Measurements from ENCODE around the gene KRTAP1-5.
"Not testable (repeated sequence)": the region's sequence is repeated elsewhere in the genome, so short reads cannot be mapped to it uniquely, and the experiment has no call there.

Gene KRTAP1-5

GRCh38 chr17:41046735-41047465 lies 19.9 kb upstream of the KRTAP1-5 start, which contains the start of gene KRTAP2-1:
Gene KRTAP2-1, minus strand, starts transcription at chr17:41047316. Its CDS starts 49 bp downstream, at chr17:41047267.
- DNase-seq, result not testable (repeated sequence)

DNA sequence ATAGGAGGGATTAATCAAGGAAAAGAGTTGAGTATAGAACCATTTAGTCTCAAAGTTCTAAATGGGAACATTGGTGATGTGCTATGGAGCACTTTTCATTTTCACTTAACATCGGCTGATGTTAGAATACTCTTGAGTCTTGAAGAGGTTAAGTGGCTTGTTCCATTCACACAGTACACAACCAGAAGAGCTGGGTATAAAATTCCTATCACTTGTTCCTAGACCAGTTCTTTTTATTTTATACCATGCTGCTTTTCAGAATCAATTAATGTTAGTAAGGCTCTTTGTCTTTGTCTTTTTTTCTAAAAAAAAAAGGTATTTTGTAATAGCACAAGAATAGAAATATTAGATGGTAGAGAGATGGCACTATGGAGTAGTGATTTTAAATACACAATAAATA lies 15.9 kb upstream of the KRTAP1-5 start:
- DNase-seq, result no peak

DNA sequence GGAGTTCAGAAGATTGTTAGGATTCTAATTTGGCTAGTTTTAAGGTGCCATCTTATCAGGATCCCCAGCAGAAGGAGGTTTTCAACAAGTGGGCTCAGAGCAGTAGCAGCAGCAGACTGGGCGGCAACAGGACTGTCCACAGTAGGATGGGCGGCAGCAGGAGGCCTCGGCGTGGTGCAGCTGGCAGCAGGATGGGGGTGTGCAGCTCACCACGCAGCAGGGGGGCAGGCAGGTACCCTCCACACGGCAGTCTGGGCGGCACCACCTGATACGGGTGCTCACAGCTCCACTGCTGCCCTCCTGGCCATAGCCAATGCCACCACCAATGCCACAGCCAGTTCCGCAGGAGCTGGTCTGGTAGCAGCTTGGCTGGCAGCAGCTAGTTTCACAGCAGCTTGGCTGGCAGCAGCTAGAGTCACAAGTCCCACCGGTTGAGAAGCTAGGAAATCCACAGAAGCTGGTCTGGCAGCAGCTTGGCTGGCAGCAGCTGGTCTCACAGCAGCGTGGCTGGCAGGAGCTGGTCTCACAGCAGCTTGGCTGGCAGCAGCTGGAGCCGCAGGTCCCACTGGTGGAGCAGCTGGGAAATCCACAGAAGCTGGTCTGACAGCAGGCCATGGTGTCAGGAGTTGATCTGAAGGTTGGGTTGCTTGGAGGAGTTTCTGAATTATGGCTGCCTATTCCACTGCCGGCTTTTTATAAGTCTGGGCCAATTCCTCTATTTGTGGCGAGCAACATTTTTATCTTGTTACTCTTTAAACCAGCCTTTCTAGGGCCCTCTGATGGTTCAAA lies 14.0 kb upstream of the KRTAP1-5 start, which contains the start of gene KRTAP1-1:
TSS of gene KRTAP1-1 (minus strand) at position 668 of the 789 bp plus-strand sequence. CDS start at position 615, 53 bp downstream.
- not testable (repeated sequence) for DNase-seq

- DNase-seq, result no peak
Observed at GRCh38 chr17:41037853-41038350, 10.9 kb upstream of the KRTAP1-5 start.

DNA sequence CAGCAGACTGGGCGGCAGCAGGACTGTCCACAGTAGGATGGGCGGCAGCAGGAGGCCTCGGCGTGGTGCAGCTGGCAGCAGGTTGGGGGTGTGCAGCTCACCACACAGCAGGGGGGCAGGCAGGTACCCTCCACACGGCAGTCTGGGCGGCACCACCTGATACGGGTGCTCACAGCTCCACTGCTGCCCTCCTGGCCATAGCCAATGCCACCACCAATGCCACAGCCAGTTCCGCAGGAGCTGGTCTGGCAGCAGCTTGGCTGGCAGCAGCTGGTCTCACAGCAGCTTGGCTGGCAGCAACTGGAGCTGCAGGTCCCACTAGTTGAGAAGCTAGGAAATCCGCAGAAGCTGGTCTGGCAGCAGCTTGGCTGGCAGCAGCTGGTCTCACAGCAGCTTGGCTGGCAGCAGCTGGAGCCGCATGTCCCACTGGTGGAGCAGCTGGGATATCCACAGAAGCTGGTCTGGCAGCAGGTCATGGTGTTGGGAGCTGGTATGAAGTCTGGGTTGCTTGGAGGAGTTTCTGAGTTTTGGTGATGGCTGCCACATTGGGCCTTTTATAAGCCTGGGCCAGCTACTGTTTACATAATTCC lies 7.4 kb upstream of the KRTAP1-5 start, which contains the start of gene KRTAP1-3:
TSS of gene KRTAP1-3 (minus strand) at position 529 of the 590 bp plus-strand sequence. CDS start at position 476, 53 bp downstream.
- DNase-seq, result not testable (repeated sequence)

GRCh38 chr17:41029633-41030245 lies 2.7 kb upstream of the KRTAP1-5 start, which contains the start of gene KRTAP1-4:
Gene KRTAP1-4, minus strand, starts transcription at chr17:41030195. Its CDS starts 117 bp downstream, at chr17:41030078.
- DNase-seq, result no peak

DNA sequence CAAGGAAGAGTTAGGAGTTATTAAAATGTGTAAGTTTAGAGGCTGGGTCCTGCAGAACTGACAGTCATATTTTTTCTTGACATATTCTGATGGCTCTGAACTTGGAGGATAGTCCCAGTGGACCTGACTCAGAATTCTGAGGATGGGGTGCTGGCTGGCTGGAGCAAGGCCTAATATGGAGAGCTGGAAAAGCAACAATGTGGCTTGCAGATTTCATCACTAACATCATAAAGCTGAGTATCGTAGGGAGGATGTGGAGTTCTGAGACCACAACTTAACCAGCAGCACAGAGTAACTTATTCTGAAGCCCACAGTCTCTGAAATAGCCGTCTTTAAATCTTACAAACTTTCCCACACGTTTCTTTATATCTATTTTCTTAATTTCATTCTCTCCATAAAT lies 2.3 kb downstream of the KRTAP1-5 start:
- no peak for DNase-seq

DNA sequence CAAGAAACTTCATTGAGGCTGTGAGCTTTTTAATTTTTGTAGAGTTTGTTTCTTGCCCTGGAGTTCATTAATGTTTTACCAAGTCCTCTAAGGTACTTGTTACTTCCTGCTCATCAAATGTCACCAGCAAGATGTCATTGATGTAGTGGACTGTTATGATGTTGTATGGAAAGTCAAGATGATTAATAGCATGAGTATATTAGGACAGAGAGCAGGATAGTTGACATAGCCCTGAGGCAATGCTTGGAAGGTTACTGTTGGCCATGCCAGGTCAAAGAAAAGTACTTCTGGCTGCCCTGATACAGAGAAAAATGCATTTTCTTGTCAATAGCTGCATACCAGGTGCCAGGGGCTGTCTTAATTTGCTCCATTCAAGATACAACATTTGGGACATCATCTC lies 6.7 kb downstream of the KRTAP1-5 start:
- no peak for DNase-seq

DNA sequence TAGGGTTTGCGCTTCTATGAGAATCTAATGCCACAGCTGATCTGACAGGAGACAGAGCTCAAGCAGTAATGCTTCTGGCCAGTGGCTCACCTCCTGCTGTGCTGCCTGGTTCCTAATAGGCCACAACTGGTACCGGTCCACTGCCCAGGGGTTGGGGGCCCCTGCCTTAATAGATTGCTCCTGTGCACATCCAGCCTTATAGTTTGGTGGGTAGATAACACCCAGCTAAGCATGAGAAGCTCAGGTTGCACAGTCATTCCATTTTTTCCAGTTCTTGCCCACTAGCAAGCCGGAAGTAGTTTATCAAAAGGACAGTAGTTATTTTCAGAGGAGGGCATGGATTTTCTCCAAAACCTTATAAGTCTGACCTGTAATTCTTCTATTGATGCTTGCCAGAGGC lies 7.6 kb downstream of the KRTAP1-5 start:
- DNase-seq, result no peak

GRCh38 chr17:41018541-41018940 lies 8.5 kb downstream of the KRTAP1-5 start:
- DNase-seq, result no peak

DNA sequence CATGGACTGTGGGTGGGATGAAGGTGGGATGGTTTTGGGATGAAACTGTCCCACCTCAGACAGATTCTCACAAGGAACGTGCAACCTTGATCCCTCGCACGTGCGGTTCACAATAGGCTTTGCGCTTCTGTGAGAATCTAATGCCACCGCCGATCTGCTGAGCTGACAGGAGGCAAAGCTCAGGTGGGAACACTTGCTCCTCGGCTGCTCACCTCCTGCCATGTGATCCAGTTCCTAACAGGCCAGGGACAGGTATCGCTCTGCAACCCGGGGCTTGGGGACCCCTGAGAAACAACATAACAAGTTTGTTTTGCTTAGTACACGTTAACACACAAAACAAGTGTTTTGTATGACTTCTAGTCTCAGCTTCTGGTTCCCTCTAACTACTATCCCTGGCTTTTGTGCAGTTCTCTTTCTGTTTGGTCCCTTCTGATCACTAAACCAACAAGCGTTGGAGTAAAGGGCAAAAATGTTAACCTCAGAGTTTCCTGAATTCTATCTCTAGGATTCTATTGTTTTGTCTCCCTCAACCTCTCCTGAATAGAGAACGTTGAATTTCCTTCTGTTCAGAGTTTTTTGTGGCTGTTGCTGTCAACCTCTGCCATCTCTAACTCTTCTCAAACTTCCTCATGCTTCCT lies 10.3 kb downstream of the KRTAP1-5 start:
- DNase-seq, result no peak

GRCh38 chr17:41015454-41015853 lies 11.6 kb downstream of the KRTAP1-5 start:
- no peak for DNase-seq

DNA sequence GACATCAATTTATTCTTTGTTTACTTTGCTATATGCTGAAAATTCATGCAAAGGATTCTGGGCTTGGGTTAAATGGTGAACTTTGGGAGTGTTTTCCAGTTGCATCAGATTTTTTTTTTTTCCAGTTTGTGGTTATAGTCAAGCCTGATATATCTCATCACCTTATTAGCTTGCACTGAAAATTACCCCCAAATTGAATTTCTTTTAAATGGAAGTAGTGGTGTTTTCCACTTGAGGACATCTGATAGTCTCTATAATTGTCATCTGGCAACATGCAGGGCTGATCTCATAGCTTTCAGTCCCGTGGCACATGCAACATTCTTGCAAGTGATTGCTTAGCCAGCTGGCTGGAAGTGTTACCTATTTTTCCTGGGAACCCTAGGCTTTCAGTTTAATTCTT lies 13.4 kb downstream of the KRTAP1-5 start:
- no peak for DNase-seq

GRCh38 chr17:41013181-41013580 lies 13.8 kb downstream of the KRTAP1-5 start:
- no peak for DNase-seq

DNA sequence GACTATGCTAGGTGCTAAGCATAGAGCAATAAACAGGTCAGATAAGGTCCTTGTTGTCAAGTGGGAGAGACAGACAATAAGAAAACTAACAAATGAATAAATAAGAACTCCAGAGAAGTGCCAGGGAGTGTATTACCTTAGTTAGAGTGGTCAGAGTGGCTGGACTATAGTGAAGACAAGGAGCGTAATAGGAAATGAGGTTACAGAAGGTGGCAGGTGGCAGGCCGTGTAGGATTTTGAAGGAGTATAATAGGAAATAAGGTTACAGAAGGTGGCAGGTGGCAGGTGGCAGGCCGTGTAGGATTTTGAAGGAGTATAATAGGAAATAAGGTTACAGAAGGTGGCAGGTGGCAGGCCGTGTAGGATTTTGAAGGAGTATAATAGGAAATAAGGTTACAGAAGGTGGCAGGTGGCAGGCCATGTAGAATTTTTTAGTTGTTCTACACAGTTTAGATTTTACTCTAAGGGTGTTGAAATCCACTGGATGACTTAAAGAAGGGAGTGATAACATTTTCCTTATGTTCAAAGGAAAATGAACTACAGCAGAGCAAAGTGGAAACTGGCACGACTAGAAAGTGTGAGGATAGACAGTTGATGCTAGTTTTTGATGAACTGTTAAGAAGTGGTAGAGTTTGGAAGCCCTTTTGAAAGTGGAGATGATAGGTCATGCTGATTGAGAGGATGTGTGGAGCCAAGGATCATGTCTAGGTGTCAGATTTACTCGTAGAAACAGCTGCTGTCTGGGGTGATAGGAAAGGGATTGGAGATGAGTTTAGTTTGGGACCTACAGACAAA lies 14.5 kb downstream of the KRTAP1-5 start:
- DNase-seq, result no peak

- DNase-seq, result no peak
Observed at GRCh38 chr17:41010441-41010840, 16.6 kb downstream of the KRTAP1-5 start.

DNA sequence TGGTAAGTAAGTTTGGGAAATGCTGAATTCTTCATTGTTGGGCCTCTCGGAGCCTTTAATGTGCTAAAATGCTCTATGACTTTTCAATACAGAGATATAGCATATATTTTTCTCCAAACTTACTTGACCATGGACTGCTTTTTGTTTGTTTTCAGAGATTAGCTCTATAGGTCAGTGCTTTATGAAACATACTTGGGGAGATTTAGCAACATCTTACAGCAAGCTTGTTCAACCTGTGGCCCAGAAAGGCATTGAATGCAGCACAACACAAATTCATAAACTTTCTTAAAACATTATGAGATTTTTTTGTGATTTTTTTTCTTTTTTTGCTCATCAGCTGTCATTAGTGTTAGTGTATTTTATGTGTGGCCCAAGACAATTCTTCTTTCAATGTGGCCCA lies 17.1 kb downstream of the KRTAP1-5 start:
- no peak for DNase-seq

DNA sequence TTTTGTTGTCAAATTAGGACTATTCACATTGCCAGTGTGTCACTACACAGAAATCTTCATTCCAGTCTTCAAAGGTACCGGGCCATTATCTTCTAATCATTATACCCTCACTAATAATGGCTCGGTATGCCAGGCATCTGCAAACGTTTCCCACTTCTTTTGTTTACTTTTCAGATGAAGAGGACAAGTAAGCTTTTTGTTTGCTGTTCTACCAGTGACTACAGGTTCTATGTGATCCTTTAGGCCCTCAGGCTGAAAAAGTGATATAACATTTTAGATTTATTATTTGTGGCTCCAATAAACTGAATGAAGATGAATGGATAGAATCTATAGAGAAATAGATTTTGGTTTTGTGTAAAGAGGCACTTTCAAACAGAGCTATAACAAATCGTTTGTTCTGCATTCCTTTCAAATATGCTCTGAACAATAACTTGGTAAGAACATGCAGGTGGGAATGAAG lies 17.7 kb downstream of the KRTAP1-5 start:
- DNase-seq, result no peak

DNA sequence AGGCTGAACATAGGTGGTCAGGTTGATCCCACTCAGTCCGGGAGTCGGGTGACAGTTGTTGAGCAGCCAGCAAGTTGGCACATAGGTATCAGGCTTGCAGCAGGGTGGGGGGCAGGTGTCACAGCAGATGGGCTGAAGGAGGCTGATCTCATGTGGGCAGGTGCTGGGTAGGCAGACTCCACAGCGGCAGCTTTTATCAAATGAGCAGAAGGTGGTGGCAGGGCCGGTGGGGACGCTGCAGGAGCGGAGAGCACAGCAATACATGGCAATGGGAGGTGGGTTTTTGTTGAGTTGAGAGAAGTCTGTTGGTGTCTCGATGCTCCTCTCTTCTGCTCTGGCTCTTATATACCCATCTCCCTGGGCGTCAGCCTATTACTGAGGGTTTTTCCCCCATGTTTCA lies 18.2 kb downstream of the KRTAP1-5 start, which contains the start of gene KRTAP3-1:
TSS of gene KRTAP3-1 (minus strand) at position 318 of the 400 bp plus-strand sequence. CDS start at position 264, 54 bp downstream.
- no peak for DNase-seq

DNA sequence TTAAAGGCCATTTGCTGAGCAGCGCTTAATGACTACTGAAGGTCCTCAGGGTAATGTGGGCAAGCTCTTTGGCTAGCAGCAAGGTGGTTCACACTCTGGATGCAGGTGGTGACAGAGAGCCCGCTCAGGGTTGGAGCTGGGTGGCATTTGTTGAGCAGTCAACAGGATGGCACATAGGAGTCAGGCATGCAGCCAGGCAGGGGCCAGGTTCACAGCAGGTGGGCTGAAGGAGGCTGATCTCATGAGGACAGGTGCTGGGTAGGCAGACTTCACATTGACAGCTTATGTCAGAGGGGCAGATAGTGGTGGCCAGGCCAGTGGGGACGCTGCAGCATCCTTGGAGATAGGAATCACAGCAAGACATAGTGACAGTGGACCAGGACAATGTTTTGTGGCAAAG lies 22.6 kb downstream of the KRTAP1-5 start:
- no peak for DNase-seq

DNA sequence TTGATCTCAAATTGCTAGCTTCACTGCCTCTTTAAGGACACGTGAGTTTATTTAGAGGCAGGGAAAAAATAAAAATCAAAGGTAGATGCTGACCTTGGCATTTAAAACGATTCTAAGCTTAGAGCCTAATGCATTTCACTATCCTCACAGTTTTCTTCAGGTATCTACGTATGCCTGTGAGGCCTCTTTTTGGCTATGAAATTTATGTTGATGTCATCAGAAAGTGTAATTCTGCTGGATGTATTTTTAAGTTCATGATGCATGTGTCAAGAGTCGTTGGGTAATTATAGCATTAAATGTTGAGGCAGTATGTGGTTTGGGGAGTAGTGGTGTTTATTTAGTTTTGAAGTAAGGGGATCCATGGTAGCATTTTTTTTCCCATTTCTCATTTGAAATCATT lies 23.1 kb downstream of the KRTAP1-5 start:
- no peak for DNase-seq

All from activated CD4-positive, CD25-positive, alpha-beta regulatory T cell treated with anti-CD3 and anti-CD28 coated beads, Interleukin-2, amount 50 U/mL, for 72 hours (primary cell).